Pancreas (tissue), 10 donors: Measurements from ENCODE around the gene MON2. TPM values are rescaled to one million over a fixed set of nuclear protein-coding genes. Genes with fewer than 3 reads are reported as not detected.

ENCODE experiments used
- ATAC-seq, 4 donors: fragments of 200-7000 bp; cut with Tn5 transposase; one replicate each; pipeline versions ENCODE4 v1.8.0 to v1.9.1; 2020; ENCODE audit warnings: mild to moderate bottlenecking in 4 of 4, moderate library complexity in 4 of 4
- DNase-seq, 6 donors: peaks; one replicate each; pipeline ENCODE4 v3.0.0-alpha.2; 2020
- FAIRE-seq: peaks from 2 replicates; lab custom pipeline; 2012; peaks lifted over from hg19 to GRCh38; lab: Jason Lieb, UNC
- H3K27ac ChIP-seq, 4 donors: fragments of 200-600 bp; sonication (generic); 1 replicate in 3 of 4; 2 replicates in 1 of 4; pipeline versions ENCODE4 v1.5.0 to v1.8.0; 2020
- H3K27me3 ChIP-seq, 4 donors: fragments of 200-600 bp; one replicate each; pipeline ENCODE4 v1.8.0; 2021
- H3K36me3 ChIP-seq, 3 donors: fragments of 200-600 bp; sonication (generic) in 1 of 3; one replicate each; pipeline versions ENCODE4 v1.5.0 to v1.8.0; 2020 to 2021
- H3K4me1 ChIP-seq, 3 donors: fragments of 200-600 bp; one replicate each; pipeline ENCODE4 v1.8.0; 2021
- H3K4me3 ChIP-seq, 4 donors: fragments of 200-600 bp; sonication (generic) in 2 of 4; one replicate each; pipeline versions ENCODE4 v1.5.0 to v1.8.0; 2020 to 2021
- H3K9me3 ChIP-seq, 4 donors: fragments of 200-600 bp; one replicate each; pipeline ENCODE4 v1.8.0; 2021
- whole genome bisulfite sequencing, 2 donors: extraction: QIAGEN DNeasy Blood & Tissue Kit; methylation state at CpG; one replicate each; pipeline ENCODE4 v1.1.7; 2013; 5-methylcytosine and 5-hydroxymethylcytosine counted together
- intact Hi-C, 3 donors: fragments of 100-400 bp; cut with DNase I; formaldehyde crosslinking; loops; one replicate each; pipeline versions ENCODE4 v1.11.1 to v1.14.2; 2022
- polyA plus RNA-seq, 2 donors: library from polyadenylated mRNA; stranded (reverse); fragments of 200-250 nt; gene quantifications; one replicate each; pipeline ENCODE4 v1.2.3, GENCODE V29; 2013
- total RNA-seq, 6 donors: library from RNA; stranded (reverse); fragmentation: NEBNext Ultra II Directional in 4 of 6; extraction: Animal tissue kit (Norgen Biotek cat#: 25700) in 4 of 6; gene quantifications; one replicate each; pipeline versions ENCODE4 v1.2.1 to v1.2.4, GENCODE V29; 2021 to 2023
- TF ChIP-seq, protein P1 (sequence below), 4 donors: fragments of 200-600 bp; sonication (generic) in 3 of 4; IDR thresholded peaks; one replicate each; pipeline versions ENCODE4 v1.5.0 to v1.8.0; 2021; ENCODE audit warnings: antibody characterized with exemption in 4 of 4
- donor health status: healthy with polysubstance abuse.
- donor health status: DM: no; HTN: no; CAD: no; lungs with moderate emphysema.
- donor health status: DM: no; HTN: no; CAD: no.
- donor health status: control.
- donor health status: control.
- donor health status: Bipolar disorder and iron deficiency.
- donor health status: DM: yes; HTN: yes; CAD: no.
- donor health status: DM: no; HTN: no; CAD: no.
- donor health status: DM: no; HTN: no; CAD: no.
- donor health status: DM: yes; HTN: yes; CAD: no.

The MON2 gene
- total and polyA plus RNA-seq, 8 donors: 14.6 to 46.8 (median 30.7) TPM

DNA sequence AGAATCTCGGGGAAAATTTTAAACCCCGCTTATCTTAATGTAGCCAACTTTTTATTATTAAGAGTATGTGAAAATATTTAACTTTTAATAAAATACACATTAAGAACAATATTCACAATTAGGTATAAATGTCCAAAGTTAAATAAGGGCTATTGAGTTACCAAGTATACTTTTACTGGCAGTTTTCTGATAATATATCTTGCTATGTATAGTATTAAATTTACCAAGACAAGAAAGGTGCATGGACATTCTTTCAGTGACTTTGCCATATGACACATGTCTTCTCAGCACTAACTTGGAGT lies 115.4 kb downstream of the MON2 start:
- no peak for FAIRE-seq
- intact Hi-C loops: loop anchor here in 2 of 3 donors (10.0 kb wide), 1 partner anchor 213 kb away; no protein-coding TSS in a partner anchor

DNA sequence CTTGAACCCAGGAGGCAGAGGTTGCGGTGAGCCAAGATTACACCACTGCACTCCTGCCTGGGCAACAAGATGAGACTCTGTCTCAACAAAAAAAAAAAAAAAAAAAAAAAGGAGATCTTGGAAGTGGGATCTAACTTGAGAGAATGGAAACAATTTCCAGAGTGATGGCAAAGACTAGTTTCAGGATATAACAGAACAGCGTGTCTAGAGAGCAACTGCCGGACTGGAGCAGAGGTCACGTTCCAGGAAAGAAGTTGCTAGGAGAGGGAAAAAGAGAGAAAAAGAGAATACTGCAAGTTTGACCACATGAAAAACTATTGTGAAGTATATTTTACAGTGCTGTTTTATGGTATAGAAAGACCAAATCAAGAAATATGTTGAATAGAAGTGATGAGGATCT lies 118.0 kb downstream of the MON2 start:
- Histone ChIP-seq H3K27me3 (no peaks in the 10 kb centered on the region), H3K36me3 (peaks cover 0 to 14% (median 0%) of the 10 kb centered on the region in 3 donors), H3K4me3 (no peak overlapping the region), H3K9me3 (no peaks in the 10 kb centered on the region), H3K4me1 (no peaks in the 10 kb centered on the region), H3K27ac (no peak overlapping the region)
- WGBS, 2 donors: 94 to 96% methylated on average over 4 of the region's 4 CpGs
- intact Hi-C loops: loop anchor here in 2 of 3 donors (10.0 kb wide), 1 partner anchor 210 kb away; no protein-coding TSS in a partner anchor
- no peak for ATAC-seq
- FAIRE-seq: no peak
- TF ChIP-seq, protein P1, sequence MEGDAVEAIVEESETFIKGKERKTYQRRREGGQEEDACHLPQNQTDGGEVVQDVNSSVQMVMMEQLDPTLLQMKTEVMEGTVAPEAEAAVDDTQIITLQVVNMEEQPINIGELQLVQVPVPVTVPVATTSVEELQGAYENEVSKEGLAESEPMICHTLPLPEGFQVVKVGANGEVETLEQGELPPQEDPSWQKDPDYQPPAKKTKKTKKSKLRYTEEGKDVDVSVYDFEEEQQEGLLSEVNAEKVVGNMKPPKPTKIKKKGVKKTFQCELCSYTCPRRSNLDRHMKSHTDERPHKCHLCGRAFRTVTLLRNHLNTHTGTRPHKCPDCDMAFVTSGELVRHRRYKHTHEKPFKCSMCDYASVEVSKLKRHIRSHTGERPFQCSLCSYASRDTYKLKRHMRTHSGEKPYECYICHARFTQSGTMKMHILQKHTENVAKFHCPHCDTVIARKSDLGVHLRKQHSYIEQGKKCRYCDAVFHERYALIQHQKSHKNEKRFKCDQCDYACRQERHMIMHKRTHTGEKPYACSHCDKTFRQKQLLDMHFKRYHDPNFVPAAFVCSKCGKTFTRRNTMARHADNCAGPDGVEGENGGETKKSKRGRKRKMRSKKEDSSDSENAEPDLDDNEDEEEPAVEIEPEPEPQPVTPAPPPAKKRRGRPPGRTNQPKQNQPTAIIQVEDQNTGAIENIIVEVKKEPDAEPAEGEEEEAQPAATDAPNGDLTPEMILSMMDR (IDR thresholded peaks at IDR 0.05): no peak
- DNase-seq: no peak

More for the DNA sequence above, 115.4 kb downstream of the MON2 start:
- no peak for ATAC-seq
- peaks cover 0 to 8% (median 0%) of the 10 kb centered on the region in 3 donors for H3K36me3 ChIP-seq
- no peak for DNase-seq
- H3K4me1 ChIP-seq: no peaks in the 10 kb centered on the region
- no peaks in the 10 kb centered on the region for H3K27me3 ChIP-seq
- H3K9me3 ChIP-seq: no peaks in the 10 kb centered on the region
- no peak overlapping the region for H3K27ac ChIP-seq
- WGBS, 2 donors: 13% methylated on average over 2 of the region's 2 CpGs
- H3K4me3 ChIP-seq: no peak overlapping the region
- TF ChIP-seq, protein P1 (IDR thresholded peaks at IDR 0.05): no peak

DNA sequence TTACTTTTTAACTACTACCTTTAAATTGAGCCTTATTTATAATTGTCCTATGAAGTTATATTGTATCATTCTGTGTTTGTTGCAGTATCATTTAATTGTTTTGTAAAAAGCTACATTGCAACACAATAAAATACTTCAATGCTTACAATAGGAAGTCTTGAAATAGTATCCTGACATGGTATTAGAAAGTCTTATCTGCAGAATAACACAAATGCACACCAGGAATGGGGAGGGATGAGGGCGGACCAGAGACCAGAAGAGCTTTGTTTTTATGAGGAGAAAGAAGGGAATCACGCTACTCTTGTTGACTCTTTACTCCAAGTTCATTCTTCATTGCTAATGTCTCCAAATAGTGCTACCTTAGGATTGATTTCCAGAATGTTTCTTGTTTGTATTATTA lies 120.2 kb downstream of the MON2 start:
- 92 to 99% methylated on average over 2 of the region's 2 CpGs for WGBS, 2 donors
- intact Hi-C loops: loop anchor here in 2 of 3 donors (10.0 kb wide), 1 partner anchor 208 kb away; no protein-coding TSS in a partner anchor
- TF ChIP-seq, protein P1 (IDR thresholded peaks at IDR 0.05): no peak

DNA sequence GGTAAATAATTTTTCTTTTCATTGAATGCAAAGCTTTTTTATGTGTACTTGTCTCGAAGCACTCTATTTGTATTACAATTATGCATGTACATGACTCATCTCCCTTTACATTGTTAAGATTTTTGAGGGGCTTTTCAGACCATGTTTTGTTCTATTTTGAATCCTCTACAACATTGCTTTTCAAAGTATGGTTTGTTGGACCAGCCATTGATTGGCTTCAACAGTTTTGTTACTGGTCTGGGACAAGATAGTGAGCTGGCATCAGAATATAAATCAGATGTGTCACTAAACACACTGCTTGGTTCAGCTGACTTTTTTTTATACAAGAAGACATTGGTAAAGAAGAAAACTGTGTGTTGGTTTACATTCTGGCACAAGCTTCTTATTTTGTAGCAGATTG lies 122.3 kb downstream of the MON2 start:
- TF ChIP-seq, protein P1 (IDR thresholded peaks at IDR 0.05): no peak
- intact Hi-C loops: loop anchor here in 2 of 3 donors (10.0 kb wide), 1 partner anchor 206 kb away; no protein-coding TSS in a partner anchor

More for the DNA sequence above, 120.2 kb downstream of the MON2 start:
- Histone ChIP-seq H3K4me3 (no peak overlapping the region), H3K4me1 (no peaks in the 10 kb centered on the region), H3K27ac (no peak overlapping the region), H3K36me3 (peaks cover 0 to 6% (median 0%) of the 10 kb centered on the region in 3 donors), H3K9me3 (no peaks in the 10 kb centered on the region), H3K27me3 (no peaks in the 10 kb centered on the region)
- no peak for FAIRE-seq
- ATAC-seq: no peak
- DNase-seq: no peak

DNA sequence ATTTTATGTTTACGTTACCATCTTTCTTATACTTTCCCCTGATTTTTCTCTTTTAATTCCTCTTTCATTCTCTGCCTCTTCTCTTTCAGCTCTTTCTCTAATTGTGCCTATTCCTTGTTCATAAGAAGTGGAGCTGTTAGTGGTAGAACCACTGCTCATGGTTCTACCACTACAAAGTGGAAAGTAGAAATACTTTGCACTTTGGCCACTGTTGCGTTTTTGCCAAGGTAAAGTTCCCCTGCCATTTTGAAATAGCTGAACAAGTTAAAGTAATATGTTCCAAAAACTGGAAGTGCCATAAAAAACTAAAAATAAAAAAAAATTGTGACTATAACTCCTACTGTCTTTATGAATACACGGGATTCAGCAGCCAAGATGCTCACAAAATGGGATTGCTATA lies 130.6 kb downstream of the MON2 start:
- no peak for DNase-seq
- Histone ChIP-seq H3K36me3 (peaks cover 0 to 6% (median 5%) of the 10 kb centered on the region in 3 donors), H3K27ac (no peak overlapping the region), H3K4me3 (no peak overlapping the region), H3K4me1 (peaks cover 4 to 9% (median 8%) of the 10 kb centered on the region in 3 donors), H3K27me3 (no peaks in the 10 kb centered on the region), H3K9me3 (no peaks in the 10 kb centered on the region)
- intact Hi-C loops: no loop called here
- 94 to 96% methylated on average over 3 of the region's 3 CpGs for WGBS, 2 donors
- TF ChIP-seq, protein P1 (IDR thresholded peaks at IDR 0.05): no peak
- ATAC-seq: no peak
- no peak for FAIRE-seq

More for the DNA sequence above, 122.3 kb downstream of the MON2 start:
- Histone ChIP-seq H3K27me3 (no peaks in the 10 kb centered on the region), H3K4me1 (no peaks in the 10 kb centered on the region), H3K9me3 (no peaks in the 10 kb centered on the region), H3K27ac (no peak overlapping the region), H3K36me3 (peaks cover 5 to 6% (median 6%) of the 10 kb centered on the region in 3 donors), H3K4me3 (no peak overlapping the region)
- ATAC-seq: no peak
- no peak for FAIRE-seq
- DNase-seq: no peak
- WGBS, 2 donors: 88 to 98% methylated on average over 1 of the region's 1 CpG
